Progenitor cell of endocrine pancreas (in vitro differentiated cells): ENCODE data around the gene CXCL3. TPM values are rescaled to one million over a fixed set of nuclear protein-coding genes. Genes with fewer than 3 reads are reported as not detected.
"Not testable (repeated sequence)": the region's sequence is repeated elsewhere in the genome, so short reads cannot be mapped to it uniquely, and the experiment has no call there.

Experiments
- DNase-seq: peaks from one replicate; pipeline ENCODE4 v3.0.0; 2021; ENCODE audit warnings: low spot score; ENCODE audit not compliant: unreplicated experiment
- H3K27ac Mint-ChIP-seq: 2 replicates; pipeline ENCODE4 v1.8.0; 2021; ENCODE audit warnings: mild to moderate bottlenecking, moderate library complexity, mixed read lengths
- H3K27me3 Mint-ChIP-seq: 2 replicates; pipeline ENCODE4 v1.8.0; 2021; ENCODE audit warnings: mixed read lengths
- H3K36me3 Mint-ChIP-seq: 2 replicates; pipeline ENCODE4 v1.8.0; 2022; ENCODE audit warnings: mixed read lengths; ENCODE audit not compliant: insufficient read depth
- H3K4me1 Mint-ChIP-seq: 2 replicates; pipeline ENCODE4 v1.8.0; 2021; ENCODE audit warnings: low read depth, mixed read lengths
- H3K4me3 Mint-ChIP-seq: 2 replicates; pipeline ENCODE4 v1.8.0; 2021; ENCODE audit warnings: low read depth, mild to moderate bottlenecking, moderate library complexity, mixed read lengths
- H3K9me3 Mint-ChIP-seq: 2 replicates; pipeline ENCODE4 v1.8.0; 2021; ENCODE audit warnings: low read depth, mixed read lengths
- total RNA-seq: library from RNA; stranded (reverse); gene quantifications from 2 replicates; pipeline ENCODE4 v1.2.1, GENCODE V29; 2021
- TF ChIP-seq, protein P1 (sequence below): fragments of 200-600 bp; sonication (generic); IDR thresholded peaks from one replicate; pipeline ENCODE4 v1.5.0; 2021; ENCODE audit warnings: antibody characterized with exemption, mild to moderate bottlenecking; ENCODE audit not compliant: unreplicated experiment

Gene CXCL3
- total RNA-seq, 1 donor from 2014 or later = 1.7 TPM

DNA sequence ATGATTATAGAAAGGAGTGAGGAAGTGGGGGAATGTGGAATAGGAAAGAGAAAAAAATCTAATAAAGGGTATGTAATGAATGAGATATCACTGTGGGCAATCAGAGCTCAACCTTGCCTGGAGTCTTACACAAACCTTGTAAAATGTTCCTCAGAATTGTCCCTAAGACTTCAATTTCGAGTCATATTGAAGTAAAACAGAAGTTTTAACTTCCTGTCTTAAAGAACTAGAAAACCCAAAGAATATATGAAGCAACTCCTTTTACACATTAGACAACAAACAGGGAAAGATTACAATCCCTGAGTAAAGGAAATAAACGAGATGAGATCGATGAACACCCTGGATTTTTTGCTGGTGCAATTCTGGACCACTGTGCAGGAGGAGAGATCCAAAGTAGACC, 42.5 kb upstream of the CXCL3 start:
- no peak for DNase-seq
- no peaks in the 10 kb centered on the region for H3K27me3 Mint-ChIP-seq
- H3K4me3 Mint-ChIP-seq = no peak overlapping the region
- no peaks in the 10 kb centered on the region for H3K9me3 Mint-ChIP-seq
- no peak overlapping the region for H3K27ac Mint-ChIP-seq
- H3K4me1 Mint-ChIP-seq = no peaks in the 10 kb centered on the region
- TF ChIP-seq, protein P1, sequence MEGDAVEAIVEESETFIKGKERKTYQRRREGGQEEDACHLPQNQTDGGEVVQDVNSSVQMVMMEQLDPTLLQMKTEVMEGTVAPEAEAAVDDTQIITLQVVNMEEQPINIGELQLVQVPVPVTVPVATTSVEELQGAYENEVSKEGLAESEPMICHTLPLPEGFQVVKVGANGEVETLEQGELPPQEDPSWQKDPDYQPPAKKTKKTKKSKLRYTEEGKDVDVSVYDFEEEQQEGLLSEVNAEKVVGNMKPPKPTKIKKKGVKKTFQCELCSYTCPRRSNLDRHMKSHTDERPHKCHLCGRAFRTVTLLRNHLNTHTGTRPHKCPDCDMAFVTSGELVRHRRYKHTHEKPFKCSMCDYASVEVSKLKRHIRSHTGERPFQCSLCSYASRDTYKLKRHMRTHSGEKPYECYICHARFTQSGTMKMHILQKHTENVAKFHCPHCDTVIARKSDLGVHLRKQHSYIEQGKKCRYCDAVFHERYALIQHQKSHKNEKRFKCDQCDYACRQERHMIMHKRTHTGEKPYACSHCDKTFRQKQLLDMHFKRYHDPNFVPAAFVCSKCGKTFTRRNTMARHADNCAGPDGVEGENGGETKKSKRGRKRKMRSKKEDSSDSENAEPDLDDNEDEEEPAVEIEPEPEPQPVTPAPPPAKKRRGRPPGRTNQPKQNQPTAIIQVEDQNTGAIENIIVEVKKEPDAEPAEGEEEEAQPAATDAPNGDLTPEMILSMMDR = no peak
- no peaks in the 10 kb centered on the region for H3K36me3 Mint-ChIP-seq

DNA sequence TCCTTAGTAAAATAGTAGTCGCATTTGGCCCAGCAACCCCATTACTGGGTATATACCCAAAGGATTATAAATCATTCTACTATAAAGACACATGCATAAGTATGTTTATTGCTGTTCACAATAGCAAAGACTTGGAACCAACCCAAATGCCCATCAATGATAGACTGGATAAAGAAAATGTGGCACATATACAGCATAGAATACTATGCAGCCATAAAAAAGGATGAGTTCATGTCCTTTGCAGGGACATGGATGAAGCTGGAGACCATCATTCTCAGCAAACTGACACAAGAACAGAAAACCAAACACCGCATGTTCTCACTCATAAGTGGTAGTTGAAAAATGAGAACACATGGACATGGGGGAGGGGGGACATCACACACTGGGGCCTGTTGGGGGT, 41.9 kb upstream of the CXCL3 start:
- H3K4me3 Mint-ChIP-seq, H3K36me3 Mint-ChIP-seq, H3K27ac Mint-ChIP-seq, H3K4me1 Mint-ChIP-seq, DNase-seq, H3K9me3 Mint-ChIP-seq, H3K27me3 Mint-ChIP-seq: not testable (repeated sequence)

DNA sequence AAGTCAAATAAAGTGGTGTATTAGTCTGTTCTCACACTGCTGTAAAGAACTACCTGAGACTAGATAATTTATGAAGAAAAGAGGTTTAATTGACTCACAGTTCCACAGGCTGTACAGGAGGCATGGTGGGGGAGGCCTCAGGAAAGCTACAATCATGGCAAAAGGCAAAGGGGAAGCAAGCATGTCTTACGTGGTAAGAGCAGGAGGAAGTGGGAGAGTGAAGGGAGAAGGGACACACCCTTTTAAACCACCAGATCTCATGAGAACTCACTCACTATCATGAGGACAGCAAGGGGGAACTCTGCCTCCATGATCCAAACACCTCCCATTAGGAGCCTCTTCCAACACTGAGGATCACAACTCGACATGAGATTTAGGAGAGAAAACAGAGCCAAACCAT, 40.5 kb upstream of the CXCL3 start:
- H3K27me3 Mint-ChIP-seq, H3K27ac Mint-ChIP-seq, H3K4me3 Mint-ChIP-seq, H3K36me3 Mint-ChIP-seq, H3K9me3 Mint-ChIP-seq, DNase-seq, H3K4me1 Mint-ChIP-seq: not testable (repeated sequence)

DNA sequence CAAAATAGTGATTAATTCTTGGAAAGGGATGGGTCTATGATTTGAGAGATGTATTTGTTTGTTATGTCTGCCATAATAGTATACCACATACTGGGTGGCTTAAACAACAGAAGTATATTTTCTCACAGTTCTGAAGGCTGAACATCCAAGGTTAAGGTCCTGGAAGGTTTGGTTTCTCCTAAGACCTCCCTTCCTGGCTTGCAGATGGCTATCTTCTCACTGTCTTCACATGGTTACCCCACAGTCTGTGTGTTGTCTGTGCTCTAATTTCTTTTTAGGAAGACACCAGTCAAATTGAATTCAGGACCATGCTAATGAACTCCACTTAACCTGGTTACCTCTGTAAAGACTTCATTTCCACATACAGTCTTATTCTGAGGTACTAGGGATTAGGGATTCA, 34.9 kb upstream of the CXCL3 start:
- TF ChIP-seq, protein P1 = no peak
- no peak for DNase-seq
- Mint-ChIP-seq H3K9me3 (no peaks in the 10 kb centered on the region), H3K4me3 (no peak overlapping the region), H3K27ac (no peak overlapping the region), H3K4me1 (no peaks in the 10 kb centered on the region), H3K36me3 (no peaks in the 10 kb centered on the region), H3K27me3 (no peaks in the 10 kb centered on the region)

DNA sequence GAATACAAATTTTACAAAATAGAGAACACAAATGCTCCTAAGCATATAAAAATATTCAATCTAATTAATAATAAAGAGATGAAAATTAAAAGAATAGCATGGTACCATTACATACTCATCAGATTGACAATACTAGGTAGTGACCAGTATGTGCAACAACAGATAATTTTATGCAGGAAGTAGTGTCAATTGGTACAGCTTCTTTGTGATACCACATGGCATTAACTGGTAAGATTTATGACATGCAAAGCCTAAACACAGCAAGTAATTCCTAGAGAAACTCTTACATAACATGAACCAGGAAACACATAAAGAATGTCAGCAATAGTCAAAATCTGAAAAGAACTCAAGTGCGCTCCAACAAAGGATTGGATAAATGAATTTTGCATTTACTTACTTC, 34.2 kb upstream of the CXCL3 start:
- Mint-ChIP-seq H3K4me1 (no peaks in the 10 kb centered on the region), H3K27me3 (no peaks in the 10 kb centered on the region), H3K9me3 (no peaks in the 10 kb centered on the region), H3K4me3 (no peak overlapping the region), H3K27ac (no peak overlapping the region), H3K36me3 (no peaks in the 10 kb centered on the region)
- TF ChIP-seq, protein P1 = no peak
- no peak for DNase-seq

DNA sequence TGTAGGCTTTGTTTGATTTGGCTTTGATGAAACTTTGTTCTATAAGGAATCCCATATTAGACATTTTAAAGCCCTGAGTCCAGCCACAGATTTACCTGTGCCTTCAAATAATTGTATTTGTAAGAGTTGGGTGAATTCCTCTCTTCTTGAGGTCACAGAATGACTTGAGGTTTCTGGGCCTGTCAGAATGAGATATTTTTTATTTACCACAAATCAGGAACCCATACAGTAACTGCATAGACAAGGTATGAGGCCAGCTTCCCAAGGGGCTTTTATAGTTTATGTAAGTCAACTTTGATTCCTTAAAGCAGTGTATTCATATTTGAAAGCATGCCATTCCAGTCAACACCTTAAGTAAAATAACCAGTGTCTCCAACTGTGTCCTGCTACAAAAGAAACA, 29.1 kb upstream of the CXCL3 start:
- no peak overlapping the region for H3K4me3 Mint-ChIP-seq
- TF ChIP-seq, protein P1 = no peak
- no peaks in the 10 kb centered on the region for H3K9me3 Mint-ChIP-seq
- no peak for DNase-seq
- no peaks in the 10 kb centered on the region for H3K27me3 Mint-ChIP-seq
- H3K4me1 Mint-ChIP-seq = peaks cover 17% of the 10 kb centered on the region
- H3K27ac Mint-ChIP-seq = no peak overlapping the region
- no peaks in the 10 kb centered on the region for H3K36me3 Mint-ChIP-seq
